Activated CD4-positive, alpha-beta T cell treated with anti-CD3 and anti-CD28 coated beads, Interleukin-2, amount 10 ng/mL, durations not matched to agents 24 days and 14 days (primary cell): ENCODE data around the gene MACF1. TPM values are rescaled to one million over a fixed set of nuclear protein-coding genes. Genes with fewer than 3 reads are reported as not detected.
A peak's percentile ranks its signal among the peaks of the same experiment; 100 is the strongest.
"Not testable (repeated sequence)": the region's sequence is repeated elsewhere in the genome, so short reads cannot be mapped to it uniquely, and the experiment has no call there.

ENCODE experiments used
- DNase-seq: peaks from one replicate; pipeline ENCODE4 v3.0.0; 2022
- H3K27ac Mint-ChIP-seq: one replicate; pipeline ENCODE4 v1.8.0; 2022; ENCODE audit warnings: mild to moderate bottlenecking, mixed read lengths
- H3K27me3 Mint-ChIP-seq: one replicate; pipeline ENCODE4 v1.8.0; 2022; ENCODE audit warnings: mixed read lengths
- H3K36me3 Mint-ChIP-seq: one replicate; pipeline ENCODE4 v1.8.0; 2022; ENCODE audit warnings: low read depth, mild to moderate bottlenecking, mixed read lengths
- H3K4me1 Mint-ChIP-seq: one replicate; pipeline ENCODE4 v1.8.0; 2021; ENCODE audit warnings: mixed read lengths
- H3K4me3 Mint-ChIP-seq: one replicate; pipeline ENCODE4 v1.8.0; 2022; ENCODE audit warnings: mild to moderate bottlenecking, moderate library complexity, mixed read lengths
- H3K9me3 Mint-ChIP-seq: one replicate; pipeline ENCODE4 v1.8.0; 2021; ENCODE audit warnings: mixed read lengths
- intact Hi-C: fragments of 100-400 bp; cut with micrococcal nuclease; formaldehyde crosslinking; loops from one replicate; pipeline ENCODE4 v1.15.1; 2023
- total RNA-seq: library from RNA; stranded (reverse); gene quantifications from 2 replicates; pipeline ENCODE4 v1.2.3, GENCODE V29; 2022

Gene MACF1, protein sequence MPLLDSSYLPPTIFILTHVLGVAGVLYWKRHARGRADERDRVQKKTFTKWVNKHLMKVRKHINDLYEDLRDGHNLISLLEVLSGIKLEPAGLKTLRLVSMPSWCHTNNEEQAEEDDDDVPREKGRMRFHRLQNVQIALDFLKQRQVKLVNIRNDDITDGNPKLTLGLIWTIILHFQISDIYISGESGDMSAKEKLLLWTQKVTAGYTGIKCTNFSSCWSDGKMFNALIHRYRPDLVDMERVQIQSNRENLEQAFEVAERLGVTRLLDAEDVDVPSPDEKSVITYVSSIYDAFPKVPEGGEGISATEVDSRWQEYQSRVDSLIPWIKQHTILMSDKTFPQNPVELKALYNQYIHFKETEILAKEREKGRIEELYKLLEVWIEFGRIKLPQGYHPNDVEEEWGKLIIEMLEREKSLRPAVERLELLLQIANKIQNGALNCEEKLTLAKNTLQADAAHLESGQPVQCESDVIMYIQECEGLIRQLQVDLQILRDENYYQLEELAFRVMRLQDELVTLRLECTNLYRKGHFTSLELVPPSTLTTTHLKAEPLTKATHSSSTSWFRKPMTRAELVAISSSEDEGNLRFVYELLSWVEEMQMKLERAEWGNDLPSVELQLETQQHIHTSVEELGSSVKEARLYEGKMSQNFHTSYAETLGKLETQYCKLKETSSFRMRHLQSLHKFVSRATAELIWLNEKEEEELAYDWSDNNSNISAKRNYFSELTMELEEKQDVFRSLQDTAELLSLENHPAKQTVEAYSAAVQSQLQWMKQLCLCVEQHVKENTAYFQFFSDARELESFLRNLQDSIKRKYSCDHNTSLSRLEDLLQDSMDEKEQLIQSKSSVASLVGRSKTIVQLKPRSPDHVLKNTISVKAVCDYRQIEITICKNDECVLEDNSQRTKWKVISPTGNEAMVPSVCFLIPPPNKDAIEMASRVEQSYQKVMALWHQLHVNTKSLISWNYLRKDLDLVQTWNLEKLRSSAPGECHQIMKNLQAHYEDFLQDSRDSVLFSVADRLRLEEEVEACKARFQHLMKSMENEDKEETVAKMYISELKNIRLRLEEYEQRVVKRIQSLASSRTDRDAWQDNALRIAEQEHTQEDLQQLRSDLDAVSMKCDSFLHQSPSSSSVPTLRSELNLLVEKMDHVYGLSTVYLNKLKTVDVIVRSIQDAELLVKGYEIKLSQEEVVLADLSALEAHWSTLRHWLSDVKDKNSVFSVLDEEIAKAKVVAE (N-terminal part only)
- 203 and 204 TPM in 2 replicates for total RNA-seq

DNA sequence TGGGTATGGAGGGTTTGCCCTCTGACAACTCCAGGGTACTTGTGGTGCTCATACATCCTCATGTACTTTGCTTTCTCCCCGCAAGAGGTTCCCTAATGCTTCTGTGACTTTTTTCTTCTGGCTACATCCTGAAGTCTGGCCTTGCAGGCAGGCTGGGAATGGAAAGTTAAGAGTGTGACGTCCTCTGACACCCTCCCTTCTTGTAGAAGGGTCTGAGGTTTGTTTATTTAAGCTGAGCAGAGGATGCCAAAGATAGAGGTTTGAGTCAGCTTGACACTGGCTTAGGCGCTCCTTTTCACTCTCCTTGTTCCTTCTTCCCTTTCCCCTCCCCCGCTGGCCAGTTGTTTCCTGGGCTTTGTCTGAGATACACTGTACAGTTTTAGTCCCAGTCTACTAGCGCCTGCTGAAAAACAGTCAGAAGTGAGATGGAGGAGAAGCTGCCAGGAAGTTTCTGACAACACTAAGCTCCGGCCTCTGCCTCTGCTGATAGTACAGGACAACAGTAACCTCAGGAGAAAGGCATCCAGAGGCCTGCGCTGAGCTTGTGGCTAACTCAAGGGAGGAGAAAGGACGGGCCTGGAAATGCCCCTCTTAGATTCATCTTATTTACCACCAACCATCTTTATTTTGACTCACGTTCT lies at the start of gene MACF1:
TSS of gene MACF1 (plus strand) at position 255 of the 641 bp plus-strand sequence. CDS start at position 583, 328 bp downstream.
- Mint-ChIP-seq H3K36me3 (peaks cover 12% of the 10 kb centered on the region), H3K4me3 (peak within 1 kb of the TSS; percentile 90), H3K9me3 (no peaks in the 10 kb centered on the region), H3K27me3 (no peaks in the 10 kb centered on the region), H3K4me1 (peaks cover 44% of the 10 kb centered on the region), H3K27ac (peak within 1 kb of the TSS; percentile 92)
- intact Hi-C loops = loop anchor here (1.0 to 10.0 kb wide), 6 partner anchors 7 to 370 kb away; partner anchors contain the start of gene PABPC4
- peak; percentile 83 for DNase-seq

DNA sequence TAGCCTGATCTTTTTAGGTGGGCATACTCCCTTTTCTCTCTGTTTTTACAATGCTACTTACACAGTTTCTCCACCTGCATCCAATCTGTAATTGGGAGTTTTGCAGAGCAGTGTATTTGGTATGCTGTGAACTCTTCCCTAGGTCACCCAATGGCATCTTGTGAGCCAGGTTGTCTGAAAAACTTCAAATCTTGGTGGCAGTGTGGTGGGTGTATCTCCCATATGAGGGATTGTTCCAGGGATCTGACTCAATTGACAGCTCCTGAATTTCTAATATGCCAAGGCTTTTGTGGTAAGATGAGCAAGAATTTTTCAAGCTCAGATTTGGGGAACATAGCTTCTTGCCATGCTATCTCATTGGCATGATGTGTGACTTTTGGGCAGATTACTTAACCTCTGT lies 47.2 kb upstream of the MACF1 start:
- DNase-seq = no peak
- peaks cover 18% of the 10 kb centered on the region for H3K27me3 Mint-ChIP-seq

DNA sequence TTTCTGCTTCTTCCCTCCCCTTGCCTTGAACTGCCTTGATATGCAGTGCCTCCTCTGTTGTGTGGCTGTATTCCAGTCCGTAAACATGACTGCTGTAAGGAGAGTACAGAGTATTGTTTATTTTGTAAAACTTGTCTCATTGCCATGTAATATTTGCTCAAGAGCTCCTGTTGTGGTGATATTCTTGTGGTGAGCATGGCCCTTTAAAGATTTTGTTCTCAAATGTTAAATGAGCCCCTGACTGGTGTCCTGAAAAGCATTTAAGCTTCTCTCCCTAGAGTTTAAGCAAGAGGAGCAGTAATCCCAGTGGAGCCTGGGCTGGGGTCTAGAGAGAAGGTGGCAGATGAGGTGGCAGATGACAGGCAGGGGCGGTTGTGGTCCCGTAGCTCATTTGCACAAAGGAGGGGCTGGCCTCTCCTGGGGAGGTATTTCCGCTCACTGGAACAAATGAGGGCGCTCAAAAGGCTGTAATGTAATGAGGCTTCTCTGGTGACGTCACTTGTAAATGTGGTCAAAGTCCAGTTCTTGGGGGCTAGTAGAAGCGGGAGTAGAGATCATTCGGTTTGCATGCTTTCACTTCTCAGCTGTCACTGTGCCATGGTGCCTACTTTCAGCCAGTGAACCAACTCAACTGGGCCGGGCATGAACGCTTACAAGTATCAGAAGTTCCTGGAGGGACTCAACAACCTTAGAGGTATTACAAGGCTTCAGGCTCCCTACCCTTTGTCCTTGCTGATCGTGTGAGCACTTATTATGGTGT lies 46.0 kb upstream of the MACF1 start:
- intact Hi-C loops = no loop called here
- Mint-ChIP-seq H3K9me3 (no peaks in the 10 kb centered on the region), H3K4me1 (peaks cover 9% of the 10 kb centered on the region), H3K4me3 (no peak overlapping the region), H3K36me3 (no peaks in the 10 kb centered on the region), H3K27ac (no peak overlapping the region), H3K27me3 (peaks cover 19% of the 10 kb centered on the region)
- no peak for DNase-seq

More for the DNA sequence above, 47.2 kb upstream of the MACF1 start:
- H3K9me3 Mint-ChIP-seq = no peaks in the 10 kb centered on the region
- no peaks in the 10 kb centered on the region for H3K36me3 Mint-ChIP-seq
- H3K4me1 Mint-ChIP-seq = peaks cover 9% of the 10 kb centered on the region
- H3K4me3 Mint-ChIP-seq = no peak overlapping the region
- intact Hi-C loops = no loop called here
- no peak overlapping the region for H3K27ac Mint-ChIP-seq

DNA sequence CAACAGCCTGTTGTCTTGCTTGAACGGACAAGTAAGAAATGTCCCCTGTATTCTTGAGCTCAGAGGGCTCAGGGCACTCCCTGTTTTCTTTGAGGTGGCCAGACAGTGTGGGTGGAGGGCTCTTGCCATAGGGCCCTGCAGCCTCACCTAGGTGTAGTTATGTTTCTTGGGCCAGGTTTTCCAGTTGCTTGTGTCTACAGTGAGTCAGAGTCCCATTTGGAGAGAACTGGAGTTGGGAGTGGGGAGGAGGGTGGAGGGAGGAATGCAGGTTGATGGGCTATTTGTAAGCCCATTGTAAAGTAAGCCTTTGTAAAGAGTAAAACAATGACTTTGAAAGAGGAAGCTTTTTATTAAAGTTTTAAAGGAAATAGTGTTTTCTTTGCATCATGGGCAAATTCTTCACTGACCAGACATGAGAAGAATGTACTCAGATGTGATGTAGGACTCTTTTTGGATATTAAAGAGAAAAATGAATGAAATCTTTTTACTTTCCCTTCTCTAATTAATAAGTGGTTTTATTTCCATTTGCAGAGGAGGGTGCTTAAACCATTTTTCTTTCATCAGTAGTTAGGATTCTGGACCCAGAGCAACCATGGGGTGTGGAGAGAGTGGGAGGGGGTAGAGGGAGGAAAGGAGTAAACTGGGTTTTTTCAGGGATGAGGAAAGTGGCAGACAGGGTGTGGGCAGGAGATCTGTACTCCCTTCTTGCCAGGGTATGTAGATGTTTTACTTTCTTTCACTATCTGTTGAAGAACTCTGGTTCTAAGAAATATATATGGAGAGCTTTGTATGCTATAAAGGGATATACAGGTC lies 45.1 kb upstream of the MACF1 start:
- peaks cover 19% of the 10 kb centered on the region for H3K27me3 Mint-ChIP-seq
- DNase-seq = no peak
- no peak overlapping the region for H3K27ac Mint-ChIP-seq
- intact Hi-C loops = loop anchor here (2.0 kb wide), 1 partner anchor 33 kb away; no protein-coding TSS in a partner anchor
- H3K9me3 Mint-ChIP-seq = no peaks in the 10 kb centered on the region
- H3K4me1 Mint-ChIP-seq = peaks cover 9% of the 10 kb centered on the region
- H3K36me3 Mint-ChIP-seq = no peaks in the 10 kb centered on the region
- no peak overlapping the region for H3K4me3 Mint-ChIP-seq

DNA sequence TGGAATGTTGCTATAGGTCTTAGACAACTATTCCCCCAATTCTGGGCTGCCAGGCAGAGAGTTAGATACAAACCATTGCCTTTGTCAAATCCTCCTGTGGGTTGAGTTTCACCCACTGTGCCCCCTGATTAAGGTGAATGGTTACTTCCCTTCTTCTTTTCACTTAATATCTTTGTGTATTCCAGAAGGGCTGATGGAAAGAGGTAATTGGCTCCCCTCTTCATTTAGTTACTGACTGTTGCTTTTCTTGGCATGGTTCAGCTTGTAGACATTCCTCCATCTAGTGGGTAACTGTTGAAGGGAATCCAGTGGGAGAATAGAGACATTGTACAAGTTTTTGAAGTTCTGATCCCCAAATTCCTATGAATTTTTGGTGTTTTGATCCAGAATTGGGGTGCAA lies 43.8 kb upstream of the MACF1 start:
- no peak overlapping the region for H3K27ac Mint-ChIP-seq
- H3K4me1 Mint-ChIP-seq = peaks cover 10% of the 10 kb centered on the region
- H3K4me3 Mint-ChIP-seq = no peak overlapping the region
- H3K36me3 Mint-ChIP-seq = no peaks in the 10 kb centered on the region
- DNase-seq = no peak
- H3K9me3 Mint-ChIP-seq = no peaks in the 10 kb centered on the region
- intact Hi-C loops = loop anchor here (2.0 kb wide), 1 partner anchor 34 kb away; no protein-coding TSS in a partner anchor
- peaks cover 19% of the 10 kb centered on the region for H3K27me3 Mint-ChIP-seq

DNA sequence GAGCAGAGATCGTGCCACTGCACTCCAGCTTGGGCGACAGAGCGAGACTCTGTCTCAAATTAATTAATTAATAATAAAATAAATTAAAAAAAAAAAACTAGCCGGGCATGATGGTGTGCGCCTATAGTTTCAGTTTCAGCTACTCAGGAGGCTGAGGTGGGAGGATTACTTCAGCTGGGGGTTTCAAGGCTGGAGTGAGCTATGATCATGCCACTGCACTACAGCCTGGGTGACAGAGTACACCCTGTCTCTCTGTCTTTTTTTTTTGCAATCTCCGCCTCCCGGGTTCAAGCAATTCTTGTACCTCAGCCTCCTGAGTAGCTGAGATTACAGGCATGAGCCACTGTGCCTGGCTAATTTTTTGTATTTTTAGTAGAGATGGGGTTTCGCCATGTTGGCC lies 42.7 kb upstream of the MACF1 start:
- intact Hi-C loops = loop anchor here (2.0 kb wide), 1 partner anchor 35 kb away; no protein-coding TSS in a partner anchor
- not testable (repeated sequence) for H3K27ac Mint-ChIP-seq, DNase-seq, H3K9me3 Mint-ChIP-seq, H3K4me3 Mint-ChIP-seq, H3K36me3 Mint-ChIP-seq
- peaks cover 12% of the 10 kb centered on the region for H3K4me1 Mint-ChIP-seq
- H3K27me3 Mint-ChIP-seq = peaks cover 19% of the 10 kb centered on the region

DNA sequence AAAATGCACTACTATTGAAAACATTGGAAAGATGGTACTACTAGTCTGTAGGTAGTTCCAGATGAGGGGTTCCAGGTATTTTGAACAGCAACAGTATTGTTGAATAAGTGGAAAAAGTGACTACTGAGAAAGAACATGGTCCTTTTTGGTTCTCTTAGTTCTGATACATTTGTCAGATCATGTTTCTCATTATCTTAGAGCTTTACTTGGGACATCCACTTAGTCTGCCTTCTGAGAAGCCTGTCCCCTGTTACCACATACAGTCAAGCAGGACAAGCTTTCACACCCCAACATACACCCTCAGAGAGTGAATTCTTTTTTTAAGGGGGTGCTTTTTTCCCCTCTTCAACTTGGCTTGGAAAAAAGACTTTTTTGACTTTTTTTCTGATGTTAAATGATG lies 41.0 kb upstream of the MACF1 start:
- no peak overlapping the region for H3K27ac Mint-ChIP-seq
- no peak for DNase-seq
- H3K9me3 Mint-ChIP-seq = no peaks in the 10 kb centered on the region
- peaks cover 20% of the 10 kb centered on the region for H3K27me3 Mint-ChIP-seq
- H3K4me1 Mint-ChIP-seq = peaks cover 10% of the 10 kb centered on the region
- intact Hi-C loops = no loop called here
- H3K36me3 Mint-ChIP-seq = no peaks in the 10 kb centered on the region
- H3K4me3 Mint-ChIP-seq = no peak overlapping the region

DNA sequence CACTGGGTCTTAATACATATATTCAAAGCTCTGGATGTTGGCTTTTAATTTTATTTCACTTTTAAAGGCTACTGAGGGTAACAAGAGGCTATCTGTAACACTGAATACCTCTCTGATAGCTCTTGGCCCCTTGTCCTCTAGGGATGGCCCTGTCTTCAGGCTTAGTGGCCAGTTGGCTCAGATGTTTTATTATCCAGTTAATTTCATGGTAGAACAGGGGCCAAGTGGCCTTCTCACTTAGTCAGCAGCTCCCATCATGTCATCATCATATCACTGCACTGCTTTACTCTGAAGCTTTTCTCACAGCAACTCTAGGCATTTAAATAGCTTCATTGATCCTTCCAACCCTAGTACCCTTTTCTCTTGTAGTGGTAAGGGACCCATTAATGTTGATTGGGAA lies 40.2 kb upstream of the MACF1 start:
- Mint-ChIP-seq H3K9me3 (no peaks in the 10 kb centered on the region), H3K4me3 (no peak overlapping the region), H3K27ac (no peak overlapping the region), H3K4me1 (peaks cover 10% of the 10 kb centered on the region), H3K36me3 (no peaks in the 10 kb centered on the region), H3K27me3 (peaks cover 18% of the 10 kb centered on the region)
- no peak for DNase-seq
- intact Hi-C loops = no loop called here

DNA sequence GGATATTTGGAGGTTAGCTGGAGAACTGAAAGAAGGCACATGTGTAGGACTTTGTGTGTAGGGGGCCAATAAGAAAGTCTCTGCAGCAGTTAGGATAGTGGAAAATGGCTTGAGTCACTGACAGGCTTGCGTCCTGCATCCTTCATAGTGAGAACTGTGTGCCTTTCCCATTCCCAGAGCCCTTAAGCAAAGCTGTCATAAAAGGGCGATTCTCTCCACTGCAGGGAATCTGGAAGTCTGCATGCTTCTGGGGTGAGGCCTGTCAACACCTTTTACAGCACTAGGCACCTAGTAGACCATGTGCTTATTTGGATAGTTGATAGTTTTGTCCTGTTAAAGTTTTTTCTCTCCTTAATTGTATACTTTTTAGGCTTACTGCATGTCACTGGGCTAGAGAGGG lies 39.4 kb upstream of the MACF1 start:
- Mint-ChIP-seq H3K9me3 (no peaks in the 10 kb centered on the region), H3K36me3 (no peaks in the 10 kb centered on the region), H3K27ac (no peak overlapping the region), H3K4me1 (peaks cover 7% of the 10 kb centered on the region), H3K4me3 (no peak overlapping the region), H3K27me3 (peaks cover 13% of the 10 kb centered on the region)
- no peak for DNase-seq
- intact Hi-C loops = no loop called here

DNA sequence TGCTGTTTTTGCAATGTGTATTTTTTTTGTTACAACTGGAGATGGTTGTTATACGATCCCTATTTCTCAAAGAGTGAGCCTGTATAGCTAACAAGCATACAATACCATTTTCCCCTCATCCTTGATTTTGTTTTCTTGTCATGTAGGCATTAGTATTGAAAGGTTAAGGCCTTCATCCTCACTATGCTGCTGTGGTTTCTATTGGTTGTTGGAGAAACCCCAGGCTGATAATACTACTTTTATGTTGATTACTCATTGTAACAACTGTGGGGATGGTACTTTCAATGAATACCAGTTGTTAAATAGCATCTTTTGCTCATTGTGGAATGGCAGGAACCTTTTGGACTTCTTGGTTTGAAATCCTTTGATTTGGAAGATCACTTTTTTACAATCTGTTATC lies 39.0 kb upstream of the MACF1 start:
- intact Hi-C loops = no loop called here
- Mint-ChIP-seq H3K9me3 (no peaks in the 10 kb centered on the region), H3K27ac (no peak overlapping the region), H3K4me1 (peaks cover 7% of the 10 kb centered on the region), H3K27me3 (peaks cover 9% of the 10 kb centered on the region), H3K4me3 (no peak overlapping the region), H3K36me3 (no peaks in the 10 kb centered on the region)
- no peak for DNase-seq

DNA sequence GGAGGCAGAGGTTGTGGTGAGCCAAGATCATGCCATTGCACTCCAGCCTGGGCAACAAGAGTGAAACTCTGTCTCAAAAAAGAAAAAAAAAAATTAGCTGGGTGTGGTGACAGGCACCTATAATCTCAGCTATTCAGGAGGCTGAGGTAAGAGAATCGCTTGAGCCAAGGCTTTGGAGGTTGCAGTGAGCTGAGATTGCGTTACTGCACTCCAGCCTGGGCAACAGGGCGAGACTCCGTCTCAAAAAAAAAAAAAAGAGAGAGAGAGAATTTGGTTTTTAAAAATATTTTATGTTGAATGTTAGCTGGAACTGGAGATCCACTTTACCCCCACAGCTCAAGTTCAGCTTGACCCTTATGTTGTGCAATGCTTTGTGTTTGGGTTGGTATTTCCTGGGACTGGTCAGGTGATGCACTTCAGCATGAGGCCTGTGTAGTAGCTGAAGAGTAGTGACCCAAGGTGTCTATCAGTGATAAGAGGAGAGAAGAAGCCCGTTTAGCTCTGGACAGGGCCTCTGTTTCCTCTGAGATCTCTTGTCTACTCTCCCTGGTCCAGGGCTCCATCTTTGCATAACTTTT lies 36.8 kb upstream of the MACF1 start:
- intact Hi-C loops = no loop called here
- peaks cover 1% of the 10 kb centered on the region for H3K27me3 Mint-ChIP-seq
- DNase-seq = no peak
- no peak overlapping the region for H3K4me3 Mint-ChIP-seq
- H3K9me3 Mint-ChIP-seq = no peaks in the 10 kb centered on the region
- peaks cover 7% of the 10 kb centered on the region for H3K4me1 Mint-ChIP-seq
- H3K36me3 Mint-ChIP-seq = no peaks in the 10 kb centered on the region
- no peak overlapping the region for H3K27ac Mint-ChIP-seq
